Heart right ventricle (tissue), 16 donors: Measurements from ENCODE around the gene CRTC3. TPM values are rescaled to one million over a fixed set of nuclear protein-coding genes. Genes with fewer than 3 reads are reported as not detected.

Source experiments
- ATAC-seq, 8 donors: fragments of 200-7000 bp; cut with Tn5 transposase; one replicate each; pipeline ENCODE4 v1.9.1; 2020; ENCODE audit warnings: mild to moderate bottlenecking in 8 of 8, moderate library complexity in 8 of 8, moderate number of reproducible peaks in 1 of 8
- DNase-seq, 2 donors: peaks; one replicate each; pipeline ENCODE4 v3.0.0-alpha.2; 2020
- H3K27ac ChIP-seq, 10 donors: fragments of 200-600 bp; sonication (generic) in 2 of 10; one replicate each; pipeline versions ENCODE4 v1.5.0 to v1.8.0; 2020 to 2022; ENCODE audit warnings: mild to moderate bottlenecking in 3 of 10
- H3K27me3 ChIP-seq, 7 donors: fragments of 200-600 bp; one replicate each; pipeline ENCODE4 v1.8.0; 2021 to 2022; ENCODE audit warnings: mild to moderate bottlenecking in 2 of 7
- H3K36me3 ChIP-seq, 9 donors: fragments of 200-600 bp; sonication (generic) in 1 of 9; one replicate each; pipeline versions ENCODE4 v1.5.0 to v1.8.0; 2020 to 2022; ENCODE audit warnings: mild to moderate bottlenecking in 2 of 9
- H3K4me1 ChIP-seq, 9 donors: fragments of 200-600 bp; sonication (generic) in 1 of 9; one replicate each; pipeline versions ENCODE4 v1.5.0 to v1.8.0; 2020 to 2022; ENCODE audit warnings: mild to moderate bottlenecking in 4 of 9
- H3K4me3 ChIP-seq, 10 donors: fragments of 200-600 bp; sonication (generic) in 2 of 10; one replicate each; pipeline versions ENCODE4 v1.5.0 to v1.8.0; 2020 to 2022; ENCODE audit warnings: mild to moderate bottlenecking in 7 of 10, moderate library complexity in 2 of 10
- H3K9me3 ChIP-seq, 11 donors: fragments of 200-600 bp in 10 of 11; sonication (generic) in 2 of 11; one replicate each; pipeline versions ENCODE4 v1.5.0 to v1.8.0; 2013 to 2022; ENCODE audit warnings: mild to moderate bottlenecking in 2 of 11, control low read depth in 1 of 11, moderate library complexity in 1 of 11
- CTCF ChIP-seq, 9 donors: fragments of 200-600 bp; sonication (generic) in 2 of 9; IDR thresholded peaks; one replicate each; pipeline versions ENCODE4 v1.5.0 to v1.8.0; 2021 to 2022; ENCODE audit warnings: antibody characterized with exemption in 9 of 9, mild to moderate bottlenecking in 5 of 9, moderate library complexity in 1 of 9
- WGBS, 2 donors: extraction: QIAGEN DNeasy Blood & Tissue Kit; methylation state at CpG; one replicate each; pipeline ENCODE4 v1.1.7; 2013; ENCODE audit warnings: inconsistent platforms in 1 of 2; 5-methylcytosine and 5-hydroxymethylcytosine counted together
- intact Hi-C, 10 donors: fragments of 100-400 bp; cut with DNase I; formaldehyde crosslinking; loops; one replicate each; pipeline versions ENCODE4 v1.11.1 to v1.14.2; 2022
- polyA plus RNA-seq, 2 donors: library from polyadenylated mRNA; stranded (reverse); fragments of 200-250 nt; gene quantifications; one replicate each; pipeline ENCODE4 v1.2.3, GENCODE V29; 2013
- total RNA-seq, 10 donors: library from RNA; stranded (reverse); fragmentation: NEBNext Ultra II Directional in 3 of 10; extraction: Animal tissue kit (Norgen Biotek cat#: 25700) in 3 of 10; gene quantifications; one replicate each; pipeline versions ENCODE4 v1.2.1 to v1.2.4, GENCODE V29; 2021 to 2023
- donor health status: Arrhythmogenic right ventricular cardiomyopathy.
- donor health status: ischemic (EF 13 %, LVEDD 7.1; RV severe dilation, severe dysfunction).
- donor health status: healthy with polysubstance abuse.
- donor health status: DM: no; HTN: yes; CAD: no.
- donor health status: DM: no; HTN: no; CAD: no.
- donor health status: ischemic (EF 25% LVEDD 6.9; RV normal size, moderate dysfunction).
- donor health status: ischemic (EF 25% LVEDD 5.7; RV mildly dilated, moderate dysfunction).
- donor health status: healthy.
- donor health status: DM: yes; HTN: yes; CAD: no.
- donor health status: Ischemic cardiomyopathy.
- donor health status: ischemic (EF 35%, LVEDD 5.7; RV mildly dilated, moderate dysfunction).
- donor health status: nonischemic (EF 11% LVEDD 7.7; RV severe dilation, severe dysfunction).
- donor health status: DM: yes; HTN: yes; CAD: no.
- donor health status: PGD.
- donor health status: ischemic (EF 29% LVEDD 5.4; RV normal size, mild dysfunction).
- donor health status: nonischemic (EF 23%, LVEDD 6.1; RV moderate dilation, normal function).

The CRTC3 gene
- total and polyA plus RNA-seq, 12 donors: 11.5 to 34.9 (median 28.3) TPM

- WGBS, 2 donors: 54% methylated on average over 5 of the region's 5 CpGs
- no peaks in the 10 kb centered on the region for H3K36me3 ChIP-seq
- no peaks in the 10 kb centered on the region for H3K9me3 ChIP-seq
- H3K27ac ChIP-seq: peak overlapping the region; percentile 59 to 89 (median 84)
- intact Hi-C loops: loop anchor here in 3 of 10 donors (5.0 kb wide), 1 partner anchor 36 kb away; no protein-coding TSS in a partner anchor
- peaks cover 44 to 98% (median 92%) of the 10 kb centered on the region in 9 donors for H3K4me1 ChIP-seq
- no peak for DNase-seq
- H3K4me3 ChIP-seq: no peak overlapping the region
- no peak for ATAC-seq
- no peaks in the 10 kb centered on the region for H3K27me3 ChIP-seq
- no peak for TF ChIP-seq CTCF (IDR thresholded peaks at IDR 0.05)
Measured at GRCh38 chr15:90561344-90562244, 31.9 kb downstream of the CRTC3 start.

GRCh38 chr15:90562669-90563068 lies 32.9 kb downstream of the CRTC3 start:
- intact Hi-C loops: loop anchor here in 3 of 10 donors (5.0 kb wide), 1 partner anchor 35 kb away; no protein-coding TSS in a partner anchor
- H3K4me1 ChIP-seq: peaks cover 37 to 98% (median 82%) of the 10 kb centered on the region in 9 donors
- peaks cover 0 to 4% (median 0%) of the 10 kb centered on the region in 11 donors for H3K9me3 ChIP-seq
- no peaks in the 10 kb centered on the region for H3K27me3 ChIP-seq
- no peak for ATAC-seq
- H3K4me3 ChIP-seq: no peak overlapping the region
- no peaks in the 10 kb centered on the region for H3K36me3 ChIP-seq
- no peak for DNase-seq
- 77 to 87% methylated on average over 5 of the region's 5 CpGs for WGBS, 2 donors
- TF ChIP-seq CTCF (IDR thresholded peaks at IDR 0.05): no peak
- H3K27ac ChIP-seq: peak overlapping the region; percentile 59 to 89 (median 84)

GRCh38 chr15:90563463-90563862 lies 33.7 kb downstream of the CRTC3 start:
- no peak for TF ChIP-seq CTCF (IDR thresholded peaks at IDR 0.05)
- H3K9me3 ChIP-seq: peaks cover 0 to 4% (median 0%) of the 10 kb centered on the region in 11 donors
- no peak overlapping the region for H3K4me3 ChIP-seq
- H3K36me3 ChIP-seq: no peaks in the 10 kb centered on the region
- DNase-seq: no peak
- intact Hi-C loops: loop anchor here in 3 of 10 donors (5.0 kb wide), 1 partner anchor 34 kb away; no protein-coding TSS in a partner anchor
- ATAC-seq: no peak
- H3K27ac ChIP-seq: peak overlapping the region in 5 of 10 donors; percentile 14 to 84 (median 75)
- no peaks in the 10 kb centered on the region for H3K27me3 ChIP-seq
- peaks cover 30 to 98% (median 81%) of the 10 kb centered on the region in 9 donors for H3K4me1 ChIP-seq
- 69 to 71% methylated on average over 3 of the region's 3 CpGs for WGBS, 2 donors

GRCh38 chr15:90564051-90564450 lies 34.3 kb downstream of the CRTC3 start:
- ATAC-seq (no peak), DNase-seq (no peak)
- Histone ChIP-seq H3K27ac (peak overlapping the region in 5 of 10 donors; percentile 37 to 84 (median 75)), H3K36me3 (no peaks in the 10 kb centered on the region), H3K27me3 (no peaks in the 10 kb centered on the region), H3K9me3 (peaks cover 0 to 4% (median 0%) of the 10 kb centered on the region in 11 donors), H3K4me3 (no peak overlapping the region), H3K4me1 (peaks cover 26 to 99% (median 75%) of the 10 kb centered on the region in 9 donors)
- intact Hi-C loops: loop anchor here in 4 of 10 donors (2.0 to 5.0 kb wide), 2 partner anchors 33 to 55 kb away; no protein-coding TSS in a partner anchor
- WGBS, 2 donors: 61 to 77% methylated on average over 1 of the region's 1 CpG
- TF ChIP-seq CTCF (IDR thresholded peaks at IDR 0.05): no peak
